ENCODE data around the gene METTL14.
A peak's percentile ranks its signal among the peaks of the same experiment; 100 is the strongest.

METTL14 gene

GRCh38 chr4:118752551-118752950, 67.4 kb downstream of the METTL14 start:
- no peak for TF ChIP-seq CTCF (IDR thresholded peaks at IDR 0.05; ENCODE audit: control insufficient read depth, extremely low read depth, insufficient read depth)
- no peak for DNase-seq (ENCODE audit: low read depth)
- no peak overlapping the region for H3K4me3 ChIP-seq (ENCODE audit: low read depth, low read length)

- no peak overlapping the region for H3K4me3 ChIP-seq (ENCODE audit: low read depth, low read length)
- TF ChIP-seq CTCF (IDR thresholded peaks at IDR 0.05; ENCODE audit: control insufficient read depth, extremely low read depth, insufficient read depth) = no peak
- DNase-seq (ENCODE audit: low read depth) = no peak
These were observed 67.9 kb downstream of the METTL14 start for GRCh38 chr4:118753096-118753495.

- no peak for TF ChIP-seq CTCF (IDR thresholded peaks at IDR 0.05; ENCODE audit: control insufficient read depth, extremely low read depth, insufficient read depth)
- H3K4me3 ChIP-seq (ENCODE audit: low read depth, low read length) = no peak overlapping the region
- DNase-seq (ENCODE audit: low read depth) = no peak
These were observed 68.5 kb downstream of the METTL14 start for GRCh38 chr4:118753685-118754084.

GRCh38 chr4:118754890-118755289, 69.7 kb downstream of the METTL14 start:
- no peak for TF ChIP-seq CTCF (IDR thresholded peaks at IDR 0.05; ENCODE audit: control insufficient read depth, extremely low read depth, insufficient read depth)
- no peak overlapping the region for H3K4me3 ChIP-seq (ENCODE audit: low read depth, low read length)
- no peak for DNase-seq (ENCODE audit: low read depth)

GRCh38 chr4:118755438-118756226, 70.4 kb downstream of the METTL14 start:
- no peak for TF ChIP-seq CTCF (IDR thresholded peaks at IDR 0.05; ENCODE audit: control insufficient read depth, extremely low read depth, insufficient read depth)
- DNase-seq (ENCODE audit: low read depth) = peak; percentile 57
- H3K4me3 ChIP-seq (ENCODE audit: low read depth, low read length) = no peak overlapping the region

GRCh38 chr4:118756429-118756828, 71.2 kb downstream of the METTL14 start:
- no peak overlapping the region for H3K4me3 ChIP-seq (ENCODE audit: low read depth, low read length)
- no peak for DNase-seq (ENCODE audit: low read depth)
- no peak for TF ChIP-seq CTCF (IDR thresholded peaks at IDR 0.05; ENCODE audit: control insufficient read depth, extremely low read depth, insufficient read depth)

- no peak overlapping the region for H3K4me3 ChIP-seq (ENCODE audit: low read depth, low read length)
- no peak for TF ChIP-seq CTCF (IDR thresholded peaks at IDR 0.05; ENCODE audit: control insufficient read depth, extremely low read depth, insufficient read depth)
- no peak for DNase-seq (ENCODE audit: low read depth)
These were observed 71.8 kb downstream of the METTL14 start for GRCh38 chr4:118756958-118757357.
